NCI-H1048 (cell line): ENCODE results near the gene TUBGCP3.
"Not testable (repeated sequence)": the region's sequence is repeated elsewhere in the genome, so short reads cannot be mapped to it uniquely, and the experiment has no call there.

Source experiments
- DNase-seq: peaks from one replicate; lab custom pipeline; 2025; lab: John Stamatoyannopoulos, UW

The TUBGCP3 gene

GRCh38 chr13:112579310-112579843, 8.6 kb downstream of the TUBGCP3 start:
- DNase-seq, result no peak

GRCh38 chr13:112576768-112577167, 11.2 kb downstream of the TUBGCP3 start:
- no peak for DNase-seq

DNA sequence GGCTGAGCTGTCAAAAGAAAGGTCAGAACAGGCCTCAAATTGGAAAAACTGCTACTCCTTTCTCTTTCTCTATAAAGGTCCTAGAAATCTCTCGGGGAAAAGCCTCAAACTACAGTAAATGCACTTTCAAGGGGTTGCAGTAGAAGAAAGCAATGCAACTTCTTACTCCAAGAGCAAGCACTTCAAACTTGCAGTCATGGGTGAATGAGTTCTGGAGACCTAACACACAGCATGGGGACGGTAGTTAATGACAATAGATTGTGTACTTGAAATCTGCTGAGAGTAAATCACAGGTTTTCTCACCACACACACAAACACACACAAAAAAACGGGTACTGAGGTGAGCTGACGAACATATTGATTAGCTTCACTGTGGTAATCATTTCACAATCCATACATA, 11.8 kb downstream of the TUBGCP3 start:
- no peak for DNase-seq

- no peak for DNase-seq
Observed at GRCh38 chr13:112575675-112576074, 12.3 kb downstream of the TUBGCP3 start.

GRCh38 chr13:112574834-112575613, 12.9 kb downstream of the TUBGCP3 start:
- DNase-seq, result no peak

DNA sequence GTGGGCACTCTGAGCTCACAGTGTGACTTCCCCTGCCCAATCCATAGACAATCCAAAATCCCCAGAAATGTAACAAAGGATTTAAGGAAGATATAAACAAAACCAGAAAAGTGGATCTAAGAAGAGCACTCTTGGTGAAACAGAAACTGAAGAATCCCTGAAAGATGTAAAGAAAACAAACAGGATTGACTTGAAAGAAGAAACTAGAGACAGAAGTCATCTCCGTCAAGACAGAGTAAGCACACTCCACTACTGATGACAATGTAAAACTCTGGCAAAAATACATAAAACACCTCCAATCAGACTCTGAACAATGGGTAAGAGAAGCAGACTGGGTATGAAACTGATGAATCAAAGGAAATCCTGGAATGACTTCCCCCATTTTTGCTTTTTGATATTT, 13.5 kb downstream of the TUBGCP3 start:
- no peak for DNase-seq

DNA sequence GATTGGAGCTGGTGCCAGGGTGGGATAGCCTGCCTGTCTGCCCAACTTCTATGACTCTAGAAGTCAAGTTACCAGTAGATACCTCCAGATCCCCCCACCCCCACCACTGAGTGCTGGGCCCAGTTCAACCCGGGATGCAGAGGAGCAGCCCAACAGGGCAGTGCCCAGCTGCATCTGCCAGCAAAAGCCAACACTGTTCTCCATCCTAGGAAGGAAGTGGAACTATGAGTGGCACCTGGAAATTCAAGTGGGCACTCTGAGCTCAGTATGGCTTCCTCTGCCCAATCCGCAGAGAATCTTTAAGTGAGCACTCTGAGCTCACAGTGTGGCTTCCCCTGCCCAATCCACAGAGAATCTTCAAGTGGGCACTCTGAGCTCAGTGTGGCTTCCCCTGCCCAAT, 14.2 kb downstream of the TUBGCP3 start:
- DNase-seq, result no peak

GRCh38 chr13:112572366-112572765, 15.6 kb downstream of the TUBGCP3 start:
- DNase-seq, result no peak

DNA sequence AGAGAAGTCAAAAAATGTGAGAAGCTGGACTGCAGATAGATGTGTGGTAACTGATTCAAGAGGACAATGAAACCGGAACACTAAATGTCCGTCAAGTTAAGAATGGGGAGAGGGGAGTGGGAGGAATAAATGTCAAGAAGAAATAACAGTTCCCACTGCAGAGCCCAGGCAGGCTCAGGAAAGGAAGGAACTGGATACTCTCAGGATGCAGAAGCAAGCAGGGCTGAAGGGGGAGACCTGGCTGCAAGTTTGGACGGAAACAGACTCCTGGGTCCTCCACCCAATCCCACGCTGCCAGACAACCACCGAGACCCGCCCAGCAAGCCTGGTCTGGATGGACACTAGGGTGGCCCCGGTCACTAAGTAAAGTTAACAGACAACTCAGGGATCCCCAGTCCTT, 18.1 kb downstream of the TUBGCP3 start:
- no peak for DNase-seq

DNA sequence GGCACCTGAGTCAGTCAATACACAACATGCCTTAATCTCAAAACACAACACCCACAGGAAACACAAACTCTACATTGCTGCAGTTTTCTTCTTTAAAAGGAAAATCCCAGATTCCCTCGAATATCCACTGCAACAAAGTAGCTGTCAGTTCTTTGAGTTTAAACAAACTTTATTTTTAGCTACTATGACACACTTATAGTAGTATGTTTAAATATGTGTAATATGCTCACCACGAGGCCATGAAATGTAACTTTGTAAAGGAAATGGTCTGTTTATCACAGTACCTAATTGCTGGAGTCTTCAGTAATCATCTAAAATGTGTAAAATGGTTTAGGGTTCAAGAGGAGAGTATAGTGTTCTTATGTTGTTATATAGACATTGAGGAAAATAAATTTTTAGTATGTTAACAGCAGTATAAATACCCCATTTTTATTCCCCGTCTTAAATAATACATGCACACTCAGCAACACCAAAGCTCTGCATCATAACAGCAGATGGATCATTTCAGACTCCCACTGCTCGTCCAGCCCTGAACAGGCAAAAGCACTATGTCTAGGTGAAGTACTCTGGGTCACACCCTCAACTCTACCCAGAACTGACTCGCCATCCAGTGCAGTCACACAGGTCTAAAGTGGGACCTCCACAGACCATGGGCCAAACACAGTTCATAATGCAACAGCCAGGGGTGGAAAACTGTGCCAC, 20.6 kb downstream of the TUBGCP3 start:
- DNase-seq, result no peak

GRCh38 chr13:112562786-112563383, 25.1 kb downstream of the TUBGCP3 start:
- no peak for DNase-seq

GRCh38 chr13:112562254-112562653, 25.7 kb downstream of the TUBGCP3 start:
- no peak for DNase-seq

- DNase-seq, result no peak
Observed at GRCh38 chr13:112561478-112561877, 26.5 kb downstream of the TUBGCP3 start.

- DNase-seq, result no peak
Observed at GRCh38 chr13:112558696-112559418, 29.1 kb downstream of the TUBGCP3 start.

GRCh38 chr13:112556600-112556999, 31.4 kb downstream of the TUBGCP3 start:
- DNase-seq, result no peak

DNA sequence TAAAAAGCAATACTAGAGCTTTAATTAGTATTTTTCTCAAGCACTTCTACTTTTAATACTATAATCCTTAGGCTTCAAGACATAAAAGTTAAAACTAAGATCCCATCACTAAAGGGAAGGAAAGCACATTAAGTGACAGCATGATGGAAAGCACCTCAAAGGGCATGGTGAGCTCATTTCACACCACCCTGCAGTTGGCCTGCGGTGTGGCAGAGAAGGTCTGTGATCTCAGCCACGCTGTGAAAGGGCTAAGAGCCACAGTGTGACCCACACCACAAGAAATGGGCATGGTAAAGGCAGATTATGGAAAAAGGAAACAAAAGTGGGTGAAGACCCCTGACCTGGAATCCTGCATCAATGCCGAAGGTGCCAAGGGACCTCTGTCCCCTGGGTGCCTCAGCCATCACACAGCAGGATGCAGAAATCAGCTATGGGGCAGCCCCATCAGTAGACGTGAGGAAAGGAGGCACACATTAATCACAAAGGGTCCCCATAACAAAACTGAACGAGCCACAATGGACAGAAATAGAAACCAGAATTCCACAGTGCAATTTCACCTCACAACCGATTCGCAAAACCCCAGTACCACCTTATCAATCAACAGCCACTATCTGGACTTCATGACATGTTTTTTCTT, 33.6 kb downstream of the TUBGCP3 start:
- DNase-seq, result no peak

- not testable (repeated sequence) for DNase-seq
Observed at GRCh38 chr13:112548975-112549374, 39.0 kb downstream of the TUBGCP3 start.

- DNase-seq, result no peak
Observed at GRCh38 chr13:112545856-112546255, 42.1 kb downstream of the TUBGCP3 start.

DNA sequence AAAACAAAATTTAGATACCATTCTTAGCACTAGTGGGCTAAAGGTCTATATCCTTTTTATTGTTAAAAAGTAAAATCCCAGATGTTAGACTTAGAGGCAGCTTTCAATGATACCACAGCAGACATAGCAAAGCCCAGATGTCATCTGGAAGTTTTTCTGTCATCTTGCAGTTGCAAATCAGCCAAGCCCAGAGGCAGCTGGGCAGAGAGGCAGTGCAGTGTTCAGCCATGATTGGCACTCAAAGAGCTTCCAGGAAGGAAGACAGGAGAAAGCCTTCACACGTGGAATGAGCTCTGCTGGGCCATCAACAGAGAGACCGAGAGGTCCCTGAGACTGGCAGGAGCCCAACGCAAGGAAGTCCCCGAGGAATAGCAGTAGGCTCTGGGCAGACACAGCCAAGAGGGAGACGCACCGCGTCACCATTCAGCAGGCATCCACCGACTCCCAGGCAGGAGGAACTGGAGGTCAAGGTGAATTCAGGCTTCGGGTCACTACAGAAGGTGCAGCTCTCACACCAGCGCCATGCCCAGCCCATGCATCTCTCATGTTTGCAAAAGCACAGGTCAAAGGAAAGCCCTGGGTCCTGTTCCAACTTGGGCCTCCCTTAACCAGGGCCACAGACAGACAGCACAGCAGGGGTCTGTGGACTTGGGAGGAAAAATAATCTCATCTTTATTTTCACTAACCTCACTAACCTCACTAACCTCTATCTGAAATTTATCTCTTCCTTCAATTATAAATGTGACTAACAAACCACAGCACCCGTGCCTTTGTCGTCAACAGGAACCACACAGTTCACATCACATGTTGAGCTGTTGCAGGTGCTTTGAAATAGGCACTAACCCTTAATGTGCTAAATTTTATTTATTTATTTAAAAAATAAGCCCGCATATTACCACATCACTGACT, 54.9 kb downstream of the TUBGCP3 start:
- no peak for DNase-seq

DNA sequence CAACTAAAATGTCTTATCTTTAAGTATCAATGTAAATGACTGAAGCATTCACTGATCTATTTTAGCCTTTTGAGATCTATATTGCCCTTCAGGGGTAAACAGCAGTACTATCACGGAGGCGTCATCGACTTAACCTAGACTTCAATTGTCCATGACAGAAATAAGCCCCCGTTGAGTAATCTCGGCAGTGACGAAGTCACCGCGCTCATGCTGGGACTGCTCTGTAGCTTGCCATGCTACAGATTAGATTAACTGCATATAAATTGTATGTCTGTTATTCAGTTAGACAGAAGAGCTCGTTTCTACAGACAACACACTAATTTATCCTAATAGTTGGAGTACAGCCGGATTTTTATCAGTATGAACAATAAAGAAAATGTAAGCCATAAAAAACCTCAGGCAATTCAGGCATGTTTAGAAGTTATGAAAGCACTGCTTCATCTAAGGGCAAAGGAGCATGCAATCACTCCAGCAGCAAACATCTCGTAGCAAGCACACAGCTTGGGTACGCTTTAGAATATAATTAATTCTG, 56.6 kb downstream of the TUBGCP3 start:
- no peak for DNase-seq
